IPS-NIHi11 (cell line): Measurements from ENCODE around the gene SHMT1.
"Not testable (repeated sequence)": the region's sequence is repeated elsewhere in the genome, so short reads cannot be mapped to it uniquely, and the experiment has no call there.

Experiments used
- DNase-seq: peaks from one replicate; pipeline ENCODE4 v3.0.0; 2012; ENCODE audit warnings: mixed read lengths, low spot score

The SHMT1 gene

DNA sequence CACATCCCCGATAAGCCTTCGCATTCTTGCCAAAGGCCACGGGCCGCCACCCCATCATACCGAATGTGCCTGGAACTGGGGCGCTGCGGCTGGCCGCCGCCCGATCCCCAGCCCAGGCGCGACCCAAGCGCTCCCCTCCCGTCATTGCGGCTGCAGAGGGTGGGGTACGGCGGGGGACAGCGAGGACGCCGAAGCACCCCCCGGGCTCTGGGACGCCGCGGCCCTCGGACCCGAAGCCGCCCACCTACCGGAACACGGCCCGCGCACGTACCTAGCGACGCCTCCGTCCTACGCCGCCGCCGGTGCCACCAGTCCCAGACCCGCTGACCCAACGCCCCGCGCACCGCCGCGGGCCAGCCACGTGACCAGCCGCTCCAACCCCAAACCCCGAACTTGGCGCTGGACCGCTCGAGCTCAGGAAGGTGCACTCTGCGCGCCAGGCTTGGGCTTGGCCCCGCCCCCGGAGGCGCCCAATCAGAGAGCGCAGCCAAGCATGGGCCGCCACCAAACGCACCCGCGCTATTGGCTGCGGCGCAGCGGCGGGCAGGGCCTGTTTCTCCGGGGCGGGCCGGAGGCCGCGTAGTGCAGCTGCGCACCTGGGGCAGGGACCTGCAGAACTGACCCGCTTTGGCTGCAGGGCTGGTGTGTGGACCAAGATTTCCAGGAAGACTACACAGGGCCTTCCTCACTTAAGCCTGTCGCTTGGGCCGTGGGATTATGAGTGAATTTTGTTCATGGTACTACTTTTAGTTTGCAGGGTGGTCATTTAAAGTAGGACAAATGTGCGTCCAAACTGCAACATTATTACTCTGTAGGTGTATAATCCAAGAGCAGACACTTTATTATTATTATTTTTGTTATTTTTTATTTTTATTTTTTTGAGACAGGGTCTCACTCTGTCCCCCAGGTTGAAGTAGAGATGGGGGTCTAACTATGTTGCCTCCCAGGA is at the start of gene SHMT1:
TSS of gene SHMT1 (minus strand) at position 450 of the 949 bp plus-strand sequence. CDS start 7,569 bp downstream, outside the sequence.
- peak; percentile 99 for DNase-seq

DNA sequence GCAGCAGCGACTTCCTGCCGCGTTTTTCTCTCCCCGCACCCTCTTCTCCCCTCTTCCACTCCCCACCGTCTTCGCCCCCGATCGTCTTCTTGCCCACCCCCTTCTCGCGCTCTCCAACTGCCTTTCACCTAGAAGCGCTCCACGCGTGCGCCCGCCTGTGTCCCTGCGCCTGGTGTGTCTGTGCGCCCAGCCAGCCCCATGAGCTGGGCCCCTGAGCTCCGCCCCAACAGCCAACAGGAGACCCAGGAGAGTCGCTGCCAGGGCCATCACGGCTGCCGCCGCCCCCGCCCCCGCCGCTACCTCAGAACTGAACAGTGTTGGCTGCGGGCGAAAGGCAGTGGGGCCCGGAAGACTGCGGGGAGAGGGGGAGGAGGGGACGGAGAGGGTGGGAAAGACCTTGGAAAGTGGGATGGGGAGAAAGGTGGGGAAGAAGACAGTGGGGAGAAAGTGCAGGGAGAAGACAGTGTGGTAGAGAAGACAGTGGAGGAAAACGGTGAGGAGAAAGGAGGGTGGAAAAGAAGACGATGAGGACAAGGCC is 48.7 kb upstream of the SHMT1 start:
- not testable (repeated sequence) for DNase-seq

DNA sequence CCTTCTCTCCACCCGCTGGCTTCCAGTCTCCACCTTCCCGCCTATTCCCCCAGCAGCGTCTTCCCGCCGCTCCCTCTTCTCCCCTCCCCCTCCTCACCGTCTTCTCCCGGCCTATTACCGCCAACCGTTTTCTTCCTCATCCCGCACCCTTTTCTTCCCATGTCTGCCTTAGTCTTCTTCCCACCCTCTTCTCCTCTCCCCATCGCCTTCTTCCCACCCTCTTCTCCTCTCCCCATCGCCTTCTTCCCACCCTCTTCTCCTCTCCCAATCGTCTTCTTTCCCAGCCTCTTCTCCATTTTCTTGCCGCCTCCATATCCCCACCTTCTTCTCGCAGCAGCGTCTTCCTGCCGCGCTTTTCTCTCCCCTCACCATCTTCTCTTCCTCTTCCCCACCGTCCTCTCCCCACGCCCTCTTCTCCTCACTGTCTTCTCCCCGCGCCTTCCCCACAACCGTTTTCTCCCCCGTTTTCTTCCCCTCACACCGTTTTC is 48.1 kb upstream of the SHMT1 start:
- DNase-seq, result not testable (repeated sequence)

DNA sequence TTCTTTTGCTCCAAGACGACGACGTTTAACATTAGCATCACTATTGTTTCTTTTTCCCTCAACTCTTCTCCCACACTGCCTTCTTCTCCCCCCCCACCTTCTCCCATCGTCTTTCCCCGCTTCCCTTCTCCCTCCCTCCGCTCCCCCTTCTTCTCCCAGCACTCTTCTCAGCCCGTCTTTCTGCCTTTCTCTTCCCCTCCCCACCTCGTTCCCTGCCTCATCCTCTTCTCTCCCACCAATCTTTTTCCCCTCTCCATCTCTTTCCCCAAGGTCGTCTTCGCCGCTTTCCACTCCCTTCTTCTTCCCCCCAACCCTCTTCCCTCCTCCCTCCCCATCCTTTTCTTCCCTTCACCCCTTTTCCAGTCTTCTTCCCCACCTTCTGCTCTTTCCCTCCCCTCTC is 47.4 kb upstream of the SHMT1 start:
- DNase-seq, result peak; percentile 2

DNA sequence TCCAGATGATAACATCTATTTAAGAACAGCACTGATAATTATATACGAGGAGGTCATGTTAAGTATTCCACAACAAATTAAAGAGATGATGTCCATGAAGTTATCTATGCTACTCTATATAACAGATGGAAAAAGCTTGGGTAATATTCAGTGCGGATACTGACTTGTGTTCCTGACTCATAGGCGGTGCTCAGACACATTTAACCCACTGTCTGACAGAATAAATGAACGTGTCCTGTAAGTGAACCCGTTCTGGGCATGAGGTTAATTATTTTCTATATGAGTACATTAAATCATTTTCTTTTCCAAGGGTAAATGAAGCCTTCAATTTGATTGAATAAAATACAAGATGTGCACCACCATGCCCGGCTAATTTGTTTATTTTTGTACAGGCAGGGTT is 46.0 kb upstream of the SHMT1 start:
- DNase-seq, result not testable (repeated sequence)

DNA sequence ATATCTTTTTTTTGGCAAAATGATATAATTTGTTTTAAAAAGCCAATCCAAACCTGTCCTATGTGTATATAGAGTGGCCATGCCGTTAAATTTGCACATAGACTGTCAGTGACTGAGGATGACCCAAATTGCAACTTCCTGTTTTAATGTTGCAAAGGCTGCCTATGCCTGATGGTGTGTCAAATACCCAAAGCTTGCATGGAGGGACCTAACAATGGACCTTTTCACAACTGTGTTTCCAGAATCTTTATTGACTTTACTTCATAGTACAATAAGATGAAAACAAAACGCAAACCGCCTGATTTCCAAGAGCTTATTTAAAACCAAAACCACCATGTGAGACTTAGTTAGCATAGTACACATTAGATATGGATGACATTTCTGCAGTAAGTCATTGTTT is 45.6 kb upstream of the SHMT1 start:
- DNase-seq, result not testable (repeated sequence)

DNA sequence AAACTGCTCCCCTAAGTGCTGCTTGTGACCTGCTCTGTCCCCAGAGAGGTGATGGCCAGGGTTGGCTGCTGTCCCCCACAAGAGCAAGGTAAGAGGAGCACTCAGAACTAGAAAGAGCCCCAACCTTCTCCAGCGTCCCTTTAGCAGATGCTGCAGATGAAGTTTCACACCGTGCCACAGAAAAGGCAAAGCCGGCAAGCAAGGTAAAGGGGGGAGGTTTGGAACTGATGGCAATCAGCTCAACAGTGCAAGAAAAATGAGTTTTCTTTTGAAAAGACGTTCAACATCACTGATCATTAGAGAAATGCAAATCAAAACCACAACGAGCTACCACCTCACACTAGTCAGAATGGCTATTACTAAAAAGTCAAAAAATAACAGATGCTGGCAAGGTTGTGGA is 40.3 kb upstream of the SHMT1 start:
- not testable (repeated sequence) for DNase-seq

DNA sequence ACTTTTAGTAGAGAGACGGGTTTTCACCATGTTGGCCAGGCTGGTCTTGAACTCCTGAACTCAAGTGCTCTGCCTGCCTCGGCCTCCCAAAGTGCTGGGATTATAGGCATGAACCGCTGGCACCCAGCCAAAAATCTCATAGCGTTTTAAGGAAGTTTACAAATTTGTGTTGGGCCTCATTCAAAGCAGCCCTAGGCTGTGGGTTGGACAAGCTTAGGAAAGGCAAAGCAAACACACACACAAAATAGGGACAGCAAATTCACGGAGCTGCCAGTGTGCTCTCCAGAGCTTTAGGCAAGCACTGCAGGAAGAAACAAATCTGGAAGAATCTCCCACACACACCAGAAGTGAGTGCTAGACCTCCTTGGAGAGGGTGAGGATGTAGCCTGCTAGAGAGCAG is 39.8 kb upstream of the SHMT1 start:
- DNase-seq, result not testable (repeated sequence)

DNA sequence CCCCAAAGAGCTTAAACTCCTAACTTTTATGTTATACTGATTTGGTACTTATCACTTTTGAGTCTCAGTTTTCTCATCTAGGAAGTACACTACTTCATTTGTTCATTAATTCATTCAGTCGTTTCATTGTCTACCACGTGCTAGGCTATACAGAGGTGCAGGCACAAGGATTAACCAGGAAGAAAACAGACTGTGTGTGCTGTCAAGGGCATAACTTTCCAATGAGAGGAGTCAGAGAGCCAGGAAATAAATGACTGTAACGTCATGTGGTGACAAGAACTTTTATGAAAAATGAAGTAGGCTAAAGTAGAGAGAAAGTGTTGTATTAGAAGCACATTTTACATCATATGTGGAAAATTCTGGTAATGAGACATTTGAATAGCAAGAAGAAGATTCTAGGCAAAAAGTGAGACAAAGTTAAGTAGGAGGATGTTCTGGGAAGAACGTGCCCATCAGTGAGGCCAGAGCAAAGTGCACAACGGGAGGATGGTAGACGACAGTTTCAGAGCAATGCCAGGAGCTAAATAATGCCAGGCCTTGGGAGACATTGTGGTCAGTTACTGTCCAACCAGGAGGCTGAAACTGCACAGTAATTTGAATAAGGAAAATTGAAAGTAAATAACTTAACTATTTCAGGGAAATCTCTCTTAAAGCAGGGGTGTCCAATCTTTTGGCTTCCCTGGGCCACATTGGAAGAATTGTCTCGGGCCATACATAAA is 38.7 kb upstream of the SHMT1 start:
- not testable (repeated sequence) for DNase-seq

DNA sequence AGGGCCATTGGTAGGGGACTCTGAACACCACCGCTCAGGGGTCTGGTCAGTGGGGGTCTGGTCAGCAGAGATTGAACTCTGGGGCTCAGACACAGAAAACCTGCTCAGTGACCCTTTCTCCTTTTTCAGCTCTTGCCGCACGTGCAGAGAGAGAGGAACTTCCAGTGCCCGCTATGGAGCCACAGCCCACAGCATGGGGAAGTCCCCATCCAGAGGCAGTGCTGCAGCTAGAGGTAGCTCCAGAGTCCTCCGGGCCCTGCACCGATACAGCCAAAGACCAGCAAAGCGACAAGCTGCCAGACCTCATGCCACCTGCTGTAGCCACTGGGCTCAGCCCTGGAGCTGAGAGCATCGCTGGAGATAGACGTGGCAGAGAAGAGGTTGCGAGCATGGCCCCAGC is 25.4 kb upstream of the SHMT1 start:
- not testable (repeated sequence) for DNase-seq

DNA sequence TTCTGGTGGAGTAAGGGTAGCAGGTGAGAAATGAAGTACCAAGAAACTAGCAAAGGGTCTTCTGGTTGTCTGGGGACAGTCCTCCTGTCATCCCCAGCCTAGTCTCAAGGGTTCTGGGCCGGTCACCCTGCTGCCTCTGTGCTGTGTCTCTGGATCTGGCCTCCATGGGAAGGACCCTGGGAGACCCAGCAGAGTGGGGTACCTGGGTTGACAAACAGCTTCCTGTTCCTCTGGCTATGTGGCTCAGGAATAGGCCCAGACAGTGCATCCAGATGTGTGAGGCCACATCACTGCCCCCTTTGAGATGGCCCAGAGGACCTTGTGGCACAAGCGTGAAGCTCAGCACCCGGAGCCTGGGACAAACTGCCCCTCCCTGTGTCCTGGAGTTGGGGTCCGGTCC is 24.9 kb upstream of the SHMT1 start:
- DNase-seq, result not testable (repeated sequence)

DNA sequence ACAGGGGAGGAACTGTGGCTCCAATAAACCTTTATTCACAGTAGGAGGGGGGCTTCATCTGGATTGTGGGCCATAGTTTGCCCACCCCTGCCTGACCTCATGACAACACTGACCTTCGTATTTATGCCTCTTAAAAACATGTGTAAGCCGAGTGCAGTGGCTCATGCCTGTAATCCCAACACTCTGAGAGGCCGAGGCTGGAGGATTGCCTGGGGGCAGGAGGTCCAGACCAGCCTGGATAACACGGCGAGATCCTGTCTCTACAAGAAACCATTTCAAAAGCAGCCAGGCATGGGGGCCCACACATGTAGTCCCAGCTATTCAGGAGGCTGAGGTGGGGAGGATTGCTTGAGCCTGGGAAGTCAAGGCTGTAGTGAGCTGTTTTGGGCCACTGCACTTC is 24.2 kb upstream of the SHMT1 start:
- DNase-seq, result not testable (repeated sequence)

DNA sequence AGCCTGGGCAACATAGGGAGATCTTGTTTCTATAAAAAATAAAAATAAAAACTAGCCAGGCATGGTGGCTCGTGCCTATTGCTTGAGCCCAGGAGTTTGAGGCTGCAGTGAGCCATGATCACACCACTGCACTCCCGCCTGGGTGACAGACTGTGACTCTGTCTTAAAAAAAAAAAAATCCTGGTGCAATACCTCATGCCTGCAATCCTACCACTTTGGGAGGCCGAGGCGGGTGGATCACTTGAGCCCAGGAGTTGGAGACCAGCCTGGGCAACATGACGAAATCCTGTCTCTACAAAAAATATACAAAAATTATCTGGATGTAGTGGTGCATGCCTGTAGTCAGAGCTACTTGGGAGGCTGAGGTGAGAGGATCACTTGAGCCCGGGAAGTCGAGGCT is 20.9 kb upstream of the SHMT1 start:
- not testable (repeated sequence) for DNase-seq

DNA sequence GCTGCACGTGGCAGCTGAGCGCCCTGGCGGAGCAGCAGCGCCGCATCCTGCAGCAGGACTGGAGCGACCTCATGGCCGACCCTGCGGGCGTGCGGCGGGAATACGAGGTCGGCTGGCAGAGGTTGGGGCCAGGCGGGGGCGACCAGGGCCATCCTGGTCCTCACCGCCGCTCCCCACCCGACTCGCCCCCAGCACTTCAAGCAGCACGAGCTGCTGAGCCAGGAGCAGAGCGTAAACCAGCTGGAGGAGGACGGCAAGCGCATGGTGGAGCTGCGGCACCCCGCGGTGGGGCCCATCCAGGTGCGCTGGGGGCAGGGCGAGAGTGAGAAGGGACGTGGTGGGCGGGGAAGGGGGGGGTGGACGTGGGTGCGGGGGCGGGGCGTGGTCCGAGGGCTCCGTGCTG is 19.7 kb upstream of the SHMT1 start:
- DNase-seq, result not testable (repeated sequence)

DNA sequence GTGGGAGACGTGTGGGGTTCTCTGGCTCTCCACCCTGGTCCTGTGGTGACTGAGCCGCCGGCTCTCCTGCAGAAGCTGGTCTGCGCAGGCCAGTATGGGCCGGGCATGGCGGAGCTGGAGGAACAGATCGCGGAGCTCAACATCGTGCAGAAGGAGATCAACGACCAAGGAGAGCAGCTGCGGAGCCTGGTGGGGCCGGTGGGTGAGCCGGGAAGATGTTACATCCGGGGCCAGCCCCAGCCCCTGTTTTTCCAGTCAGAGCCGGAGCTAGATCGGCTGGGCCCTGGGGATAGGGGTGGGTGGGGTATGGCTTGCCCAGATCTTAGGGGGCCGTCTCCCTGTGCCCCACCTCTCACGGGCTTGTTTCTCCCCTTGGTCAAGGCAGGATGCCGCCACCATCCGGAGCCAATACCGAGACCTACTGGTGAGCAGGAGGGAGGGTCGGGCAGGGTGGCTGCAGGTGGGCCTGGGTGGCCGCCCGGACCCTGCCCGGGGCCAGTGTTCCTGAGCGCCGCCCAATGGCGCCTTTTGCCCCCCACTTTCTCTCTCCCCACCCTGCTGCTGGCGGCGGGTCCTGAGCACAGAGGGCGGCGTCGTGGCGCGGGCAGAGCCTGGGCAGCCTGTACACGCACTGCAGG is 19.2 kb upstream of the SHMT1 start:
- DNase-seq, result no peak

DNA sequence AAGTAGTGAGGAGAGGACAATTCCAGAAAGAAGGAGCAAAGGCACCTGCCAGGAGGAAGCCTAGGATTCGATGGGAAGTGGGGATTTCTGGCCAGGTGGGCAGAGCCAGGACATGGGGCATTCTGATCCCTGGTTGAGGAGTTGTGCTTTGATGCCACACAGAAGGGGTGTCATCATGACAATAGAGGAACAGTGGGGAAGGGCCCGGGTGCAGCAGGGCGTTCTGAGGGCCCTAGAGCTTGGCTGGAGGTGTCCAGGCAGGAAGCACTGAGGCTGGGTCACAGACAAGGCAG is 18.5 kb upstream of the SHMT1 start:
- DNase-seq, result no peak

DNA sequence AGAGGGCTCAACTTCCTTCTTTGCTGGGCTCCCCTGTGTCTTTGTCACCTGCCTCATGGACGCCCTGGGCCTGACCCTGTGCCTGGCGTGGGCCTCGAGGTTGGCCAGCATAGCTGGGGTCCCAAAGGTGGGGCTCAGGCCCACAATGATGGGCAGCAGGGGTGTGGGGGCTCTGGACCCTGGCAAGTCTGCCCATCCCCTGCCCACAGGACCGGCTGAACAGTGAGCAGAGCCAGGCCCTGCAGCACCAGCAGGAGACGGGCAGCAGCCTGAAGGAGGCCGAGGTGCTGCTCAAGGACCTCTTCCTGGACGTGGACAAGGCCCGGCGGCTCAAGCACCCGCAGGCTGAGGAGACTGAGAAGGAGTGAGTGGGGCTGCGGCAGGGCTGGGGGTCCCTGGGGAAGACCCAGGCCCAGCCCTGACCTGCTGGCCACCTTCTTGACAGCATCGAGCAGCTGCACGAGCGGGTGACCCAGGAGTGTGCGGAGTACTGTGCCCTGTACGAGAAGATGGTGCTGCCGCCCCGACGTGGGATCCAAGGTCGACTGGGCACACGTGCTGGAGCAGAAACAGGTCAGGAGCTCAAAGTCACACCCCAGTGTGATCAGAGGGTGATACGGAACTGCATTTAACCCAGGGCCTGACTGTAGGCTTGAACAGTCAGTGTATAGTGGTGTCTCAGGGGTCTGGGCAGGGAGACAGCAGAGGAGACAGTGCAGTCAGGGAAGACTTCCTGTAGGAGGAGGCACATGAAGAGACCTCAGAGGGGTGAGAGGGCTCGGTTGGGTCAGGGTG is 18.0 kb upstream of the SHMT1 start:
- DNase-seq, result no peak

DNA sequence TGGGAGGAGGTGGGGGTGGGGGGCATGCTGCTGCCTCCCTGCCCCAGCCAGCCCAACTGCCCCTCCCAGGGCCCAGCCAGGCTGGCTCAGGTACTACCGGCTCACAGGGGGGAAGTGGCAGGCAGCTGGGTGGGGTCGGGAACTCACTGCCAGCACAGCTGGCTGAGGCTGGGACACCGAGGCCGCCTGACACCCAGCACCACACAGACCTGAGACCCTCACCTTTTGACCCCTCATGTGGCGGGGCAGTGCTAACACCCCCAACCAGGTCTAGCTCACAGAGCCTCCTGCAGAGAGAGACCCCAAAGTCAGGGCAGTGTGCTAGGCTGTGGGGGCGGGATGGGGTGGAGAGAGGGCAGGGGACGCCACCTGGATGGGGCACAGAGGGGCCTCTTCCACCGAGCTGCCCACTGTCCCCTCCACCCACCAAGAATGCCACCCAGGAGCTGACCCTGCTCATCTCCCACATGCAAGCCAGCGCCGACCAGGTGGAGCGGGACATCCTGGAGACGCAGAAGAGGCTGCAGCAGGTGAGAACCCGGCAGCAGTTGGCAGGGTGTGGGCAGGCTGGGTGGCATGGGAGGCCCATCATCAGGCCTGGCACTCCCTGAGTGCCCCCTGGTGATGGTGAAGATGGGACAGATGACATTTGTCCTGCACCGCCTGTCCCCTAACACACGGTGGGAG is 17.3 kb upstream of the SHMT1 start:
- no peak for DNase-seq

DNA sequence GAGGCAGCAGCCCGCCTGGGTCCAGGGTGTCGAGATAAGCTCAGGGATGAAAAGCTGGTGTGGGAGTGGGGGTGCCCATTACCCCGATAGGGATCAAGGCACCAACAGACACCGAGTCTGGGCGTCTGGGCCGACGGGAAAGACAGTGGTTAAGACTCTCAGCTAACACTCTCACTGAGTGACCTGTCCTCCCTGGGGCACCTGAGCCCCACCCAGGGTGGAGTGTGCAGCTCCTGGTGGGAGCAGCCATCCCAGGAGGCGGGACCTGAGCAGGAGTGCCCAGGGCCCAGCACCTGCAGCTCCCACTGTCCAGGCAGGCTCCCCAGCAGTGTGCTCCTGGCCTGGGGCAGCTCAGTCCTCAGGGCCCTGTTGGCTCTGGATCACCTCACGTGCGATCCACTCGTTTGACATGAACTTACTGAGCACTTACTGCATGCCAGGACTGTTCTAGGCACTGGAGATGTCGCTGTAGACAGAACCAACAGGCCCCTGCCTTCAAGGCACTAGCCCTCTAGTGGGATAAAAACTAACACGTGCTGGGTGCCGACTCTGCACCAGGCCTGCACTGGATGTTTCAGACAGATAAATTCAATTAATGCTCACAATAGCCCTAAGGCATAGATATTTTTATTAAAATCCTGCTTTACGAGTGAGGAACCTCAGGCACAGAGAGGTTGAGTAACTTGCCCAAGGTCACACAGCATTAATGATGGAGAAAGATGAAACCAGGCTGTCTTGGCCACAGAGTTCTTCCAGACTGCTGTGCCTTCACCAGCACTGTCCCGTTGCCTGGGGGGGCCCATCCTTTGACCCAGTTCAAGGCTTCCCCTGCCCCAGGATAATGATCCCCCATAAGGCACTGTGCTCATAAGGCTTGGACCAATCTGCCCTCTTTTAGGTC is 16.1 kb upstream of the SHMT1 start:
- no peak for DNase-seq

DNA sequence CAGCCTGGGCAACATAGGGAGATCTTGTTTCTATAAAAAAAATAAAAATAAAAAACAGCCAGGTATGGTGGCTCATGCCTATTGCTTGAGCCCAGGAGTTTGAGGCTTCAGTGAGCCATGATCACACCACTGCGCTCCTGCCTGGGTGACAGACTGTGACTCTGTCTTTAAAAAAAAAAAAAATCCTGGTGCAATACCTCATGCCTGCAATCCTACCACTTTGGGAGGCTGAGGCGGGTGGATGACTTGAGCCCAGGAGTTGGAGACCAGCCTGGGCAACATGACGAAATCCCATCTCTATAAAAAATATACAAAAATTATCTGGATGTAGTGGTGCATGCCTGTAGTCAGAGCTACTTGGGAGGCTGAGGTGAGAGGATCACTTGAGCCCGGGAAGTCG is 15.3 kb upstream of the SHMT1 start:
- not testable (repeated sequence) for DNase-seq
